H4 (cell line): Measurements from ENCODE around the gene TECPR2. TPM values are rescaled to one million over a fixed set of nuclear protein-coding genes. Genes with fewer than 3 reads are reported as not detected.
A peak's percentile ranks its signal among the peaks of the same experiment; 100 is the strongest.

Experiments used
- DNase-seq: peaks from one replicate; pipeline ENCODE4 v3.0.0-alpha.2; 2015; ENCODE audit warnings: low spot score
- total RNA-seq: library from RNA; depleted of rRNA; stranded (reverse); fragments of >200 nt; shearing (Covaris generic); gene quantifications from 2 replicates; pipeline ENCODE4 v1.2.3, GENCODE V29; 2014

TECPR2 gene
- total RNA-seq, 1 experiment from 2014 or later, result 3.6 TPM

GRCh38 chr14:102496958-102497744 lies 134.4 kb downstream of the TECPR2 start:
- DNase-seq, result no peak

- no peak for DNase-seq
These were observed 135.4 kb downstream of the TECPR2 start for GRCh38 chr14:102497998-102498677.

- no peak for DNase-seq
These were observed 136.0 kb downstream of the TECPR2 start for GRCh38 chr14:102498678-102499265.

GRCh38 chr14:102499401-102500157 lies 136.8 kb downstream of the TECPR2 start:
- no peak for DNase-seq

- peak; percentile 55 for DNase-seq
These were observed 137.5 kb downstream of the TECPR2 start for GRCh38 chr14:102500158-102500662.

GRCh38 chr14:102500713-102501112 lies 138.0 kb downstream of the TECPR2 start:
- no peak for DNase-seq

GRCh38 chr14:102501751-102502315 lies 139.1 kb downstream of the TECPR2 start:
- no peak for DNase-seq

- DNase-seq, result no peak
These were observed 139.8 kb downstream of the TECPR2 start for GRCh38 chr14:102502571-102502970.

- DNase-seq, result no peak
These were observed 141.0 kb downstream of the TECPR2 start for GRCh38 chr14:102503641-102504327.

- DNase-seq, result no peak
These were observed 141.7 kb downstream of the TECPR2 start for GRCh38 chr14:102504328-102504999.

GRCh38 chr14:102505000-102505619 lies 142.4 kb downstream of the TECPR2 start:
- no peak for DNase-seq

- no peak for DNase-seq
These were observed 143.3 kb downstream of the TECPR2 start for GRCh38 chr14:102505775-102506625.

- no peak for DNase-seq
These were observed 143.8 kb downstream of the TECPR2 start for GRCh38 chr14:102506626-102506925.

GRCh38 chr14:102507081-102507856 lies 144.5 kb downstream of the TECPR2 start:
- no peak for DNase-seq

- DNase-seq, result no peak
These were observed 145.1 kb downstream of the TECPR2 start for GRCh38 chr14:102507857-102508312.

- DNase-seq, result no peak
These were observed 145.7 kb downstream of the TECPR2 start for GRCh38 chr14:102508410-102508773.

GRCh38 chr14:102508774-102509745 lies 146.3 kb downstream of the TECPR2 start:
- no peak for DNase-seq
